Measurements from ENCODE around the gene UFSP2.

UFSP2 gene

GRCh38 chr4:185381288-185382196 lies 44.2 kb downstream of the UFSP2 start:
- no peak for DNase-seq

- DNase-seq, result no peak
Measured at GRCh38 chr4:185380320-185380719, 45.4 kb downstream of the UFSP2 start.

- no peak for DNase-seq
Measured at GRCh38 chr4:185379326-185380295, 46.2 kb downstream of the UFSP2 start.

- DNase-seq, result no peak
Measured at GRCh38 chr4:185378264-185378663, 47.5 kb downstream of the UFSP2 start.

- DNase-seq, result no peak
Measured at GRCh38 chr4:185374573-185374972, 51.2 kb downstream of the UFSP2 start.

- no peak for DNase-seq
Measured at GRCh38 chr4:185374027-185374426, 51.7 kb downstream of the UFSP2 start.

- DNase-seq, result no peak
Measured at GRCh38 chr4:185371702-185372101, 54.1 kb downstream of the UFSP2 start.

GRCh38 chr4:185370268-185370949 lies 55.4 kb downstream of the UFSP2 start:
- no peak for DNase-seq

GRCh38 chr4:185369731-185370130 lies 56.0 kb downstream of the UFSP2 start:
- no peak for DNase-seq

- no peak for DNase-seq
Measured at GRCh38 chr4:185364886-185365285, 60.9 kb downstream of the UFSP2 start.

- DNase-seq, result no peak
Measured at GRCh38 chr4:185363251-185363650, 62.5 kb downstream of the UFSP2 start.

GRCh38 chr4:185362570-185362969 lies 63.2 kb downstream of the UFSP2 start:
- DNase-seq, result peak; percentile 45

- DNase-seq, result no peak
Measured at GRCh38 chr4:185361872-185362271, 63.9 kb downstream of the UFSP2 start.

- DNase-seq, result peak; percentile 78
Measured at GRCh38 chr4:185359767-185360446, 65.9 kb downstream of the UFSP2 start.

- peak; percentile 77 for DNase-seq
Measured at GRCh38 chr4:185358959-185359358, 66.8 kb downstream of the UFSP2 start.

GRCh38 chr4:185358514-185358913 lies 67.2 kb downstream of the UFSP2 start:
- DNase-seq, result peak; percentile 85

- no peak for DNase-seq
Measured at GRCh38 chr4:185357733-185358440, 67.9 kb downstream of the UFSP2 start.

- DNase-seq, result peak; percentile 49
Measured at GRCh38 chr4:185357211-185357610, 68.6 kb downstream of the UFSP2 start.

- no peak for DNase-seq
Measured at GRCh38 chr4:185352741-185353140, 73.0 kb downstream of the UFSP2 start.

GRCh38 chr4:185352202-185352601 lies 73.6 kb downstream of the UFSP2 start:
- no peak for DNase-seq

- DNase-seq, result no peak
Measured at GRCh38 chr4:185351691-185352090, 74.1 kb downstream of the UFSP2 start.
